Neural cell (in vitro differentiated cells): ENCODE results near the gene CHCHD10.

ENCODE experiments used
- CTCF ChIP-seq: fragments of 450-650 bp; IDR thresholded peaks from 2 replicates; pipeline ENCODE4 v1.5.1; 2014; ENCODE audit warnings: antibody characterized with exemption, mild to moderate bottlenecking, moderate library complexity; ENCODE audit not compliant: poor library complexity, severe bottlenecking
- SMC3 ChIP-seq: fragments of 450-650 bp; conservative IDR thresholded peaks from 2 replicates; pipeline ENCODE4 v1.6.1; 2014; ENCODE audit warnings: antibody characterized with exemption, mild to moderate bottlenecking, moderate library complexity; ENCODE audit not compliant: poor library complexity

GRCh38 chr22:23806837-23807236 lies 39.1 kb upstream of the CHCHD10 start:
- TF ChIP-seq CTCF (no peak), SMC3 (no peak)
